HepG2 (cell line): ENCODE measurements around the gene GNG7. TPM values are rescaled to one million over a fixed set of nuclear protein-coding genes. Genes with fewer than 3 reads are reported as not detected.
A peak's percentile ranks its signal among the peaks of the same experiment; 100 is the strongest.

Experiments used
- ATF1 ChIP-seq: IDR thresholded peaks from 2 replicates; pipeline ENCODE4 v1.6.1; 2016; ENCODE audit warnings: mild to moderate bottlenecking, control low read depth
- ELF3 ChIP-seq: IDR thresholded peaks from 2 replicates; pipeline ENCODE4 v1.6.1; 2016; ENCODE audit warnings: missing genetic modification reagents, missing compliant biosample characterization
- KAT8 ChIP-seq: IDR thresholded peaks from 2 replicates; pipeline ENCODE4 v1.6.1; 2016; ENCODE audit warnings: missing genetic modification reagents, missing compliant biosample characterization
- NFE2L2 ChIP-seq: fragments of 150-350 bp; IDR thresholded peaks from 2 replicates; pipeline ENCODE4 v1.6.1; 2014; ENCODE audit warnings: low read length
- ZNF205 ChIP-seq: IDR thresholded peaks from 2 replicates; pipeline ENCODE4 v1.6.1; 2018; ENCODE audit warnings: missing biosample characterization, missing genetic modification reagents
- ZNF331 ChIP-seq: sonication (generic); formaldehyde crosslinking; IDR thresholded peaks from 2 replicates; pipeline ENCODE4 v1.4.0; 2020; ENCODE audit warnings: missing genetic modification reagents
- ZNF451 ChIP-seq: sonication (generic); formaldehyde crosslinking; IDR thresholded peaks from 2 replicates; pipeline ENCODE4 v1.5.0; 2020; ENCODE audit warnings: mild to moderate bottlenecking, missing genetic modification reagents
- ZNF589 ChIP-seq: sonication (generic); formaldehyde crosslinking; conservative IDR thresholded peaks from 2 replicates; pipeline ENCODE4 v1.8.0; 2022; ENCODE audit warnings: mild to moderate bottlenecking, moderate library complexity, missing genetic modification reagents
- ZNF703 ChIP-seq: sonication (generic); formaldehyde crosslinking; IDR thresholded peaks from 2 replicates; pipeline ENCODE4 v1.5.1; 2020; ENCODE audit warnings: missing genetic modification reagents, mild to moderate bottlenecking, moderate library complexity, borderline replicate concordance
- ZNF777 ChIP-seq: sonication (generic); formaldehyde crosslinking; IDR thresholded peaks from 2 replicates; pipeline ENCODE4 v1.4.0; 2020; ENCODE audit warnings: missing genetic modification reagents
- ZNF788 ChIP-seq: sonication (generic); formaldehyde crosslinking; IDR thresholded peaks from 2 replicates; pipeline ENCODE4 v1.5.0; 2020; ENCODE audit warnings: mild to moderate bottlenecking, missing genetic modification reagents, borderline replicate concordance
- polyA plus RNA-seq, 8 experiments: library from polyadenylated mRNA; depleted of rRNA in 3 of 8; stranded (reverse) in 7 of 8; unstranded in 1 of 8; fragments of >200 nt; fragmentation: Illumina TruSeq in 4 of 8; extraction: Trizol in 4 of 8; gene quantifications; 2 replicates each; pipeline versions ENCODE4 v1.2.1 to v1.2.3, GENCODE V29; 2011 to 2016; ENCODE audit warnings: low read depth in 4 of 8, missing spikeins in 1 of 8, mixed read lengths in 1 of 8; ENCODE audit not compliant: insufficient read depth in 1 of 8
- total RNA-seq, 5 experiments: library from RNA; depleted of rRNA; stranded (reverse); fragments of >200 nt; fragmentation: Illumina TruSeq; extraction: Trizol; gene quantifications; 2 replicates each; pipeline ENCODE4 v1.2.3, GENCODE V29; 2016; ENCODE audit warnings: low read depth in 1 of 5
- TF ChIP-seq, protein P1 (sequence below): sonication (generic); formaldehyde crosslinking; IDR thresholded peaks from 2 replicates; pipeline ENCODE4 v1.4.0; 2020; ENCODE audit warnings: missing genetic modification reagents
- TF ChIP-seq, protein P2 (sequence below): sonication (generic); formaldehyde crosslinking; IDR thresholded peaks from 2 replicates; pipeline ENCODE4 v1.5.0; 2020; ENCODE audit warnings: mild to moderate bottlenecking, missing genetic modification reagents
- TF ChIP-seq, protein P3 (sequence below): sonication (generic); formaldehyde crosslinking; IDR thresholded peaks from 2 replicates; pipeline ENCODE4 v1.4.0; 2020; ENCODE audit warnings: missing genetic modification reagents
- TF ChIP-seq, protein P4 (sequence below): sonication (generic); formaldehyde crosslinking; conservative IDR thresholded peaks from 2 replicates; pipeline ENCODE4 v1.8.0; 2022; ENCODE audit warnings: low read depth, missing genetic modification reagents
- TF ChIP-seq, protein P5 (sequence below): sonication (generic); formaldehyde crosslinking; IDR thresholded peaks from 2 replicates; pipeline ENCODE4 v1.4.0; 2020; ENCODE audit warnings: missing genetic modification reagents, borderline replicate concordance

Gene GNG7
- total and polyA plus RNA-seq, 2 of the 13 experiments (the other 11 are each of a cell fraction or from before 2014, with no cell fraction given): 1.4 to 3.3 TPM

DNA sequence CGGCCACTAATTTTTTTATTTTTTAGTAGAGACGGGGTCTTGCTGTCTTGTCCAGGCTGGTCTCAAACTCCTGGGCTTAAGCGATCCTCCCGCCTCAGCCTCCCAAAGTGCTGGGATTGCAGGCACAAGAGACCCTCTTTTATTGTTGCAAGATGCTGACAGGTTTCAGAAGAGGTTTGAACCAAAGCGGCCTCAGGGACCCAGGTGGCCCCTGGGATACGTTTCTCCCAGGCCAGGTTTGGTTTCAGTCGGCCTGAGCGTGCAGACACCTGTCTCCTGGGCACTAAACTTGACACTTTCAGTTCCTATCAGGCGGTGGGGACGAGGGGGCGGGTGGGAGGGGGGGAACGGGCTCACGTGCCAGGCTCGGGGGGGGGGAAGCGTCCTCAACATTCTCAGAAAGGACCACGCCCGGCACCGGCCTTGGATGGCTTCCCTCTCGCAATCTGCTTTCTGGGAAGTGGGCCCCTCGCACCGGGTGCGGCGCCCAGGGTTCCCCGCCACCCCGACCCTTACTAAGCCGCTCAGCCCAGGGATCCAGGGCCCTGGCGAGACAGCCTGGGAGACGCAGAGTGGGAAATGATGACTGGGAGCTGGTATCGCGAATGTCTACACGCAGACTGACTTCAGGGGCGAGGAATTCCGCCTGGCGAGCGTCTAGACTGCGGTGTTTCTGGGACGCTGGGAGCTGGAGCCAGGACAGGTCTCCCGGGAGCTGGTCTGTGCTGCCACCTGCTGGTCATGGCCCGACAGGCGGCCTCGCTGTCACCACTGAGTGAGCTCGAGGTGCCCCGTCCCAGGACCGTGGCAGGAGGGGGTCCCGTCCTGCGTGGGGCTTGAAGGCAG, 91.6 kb downstream of the GNG7 start (continued):
- TF ChIP-seq, protein P1, sequence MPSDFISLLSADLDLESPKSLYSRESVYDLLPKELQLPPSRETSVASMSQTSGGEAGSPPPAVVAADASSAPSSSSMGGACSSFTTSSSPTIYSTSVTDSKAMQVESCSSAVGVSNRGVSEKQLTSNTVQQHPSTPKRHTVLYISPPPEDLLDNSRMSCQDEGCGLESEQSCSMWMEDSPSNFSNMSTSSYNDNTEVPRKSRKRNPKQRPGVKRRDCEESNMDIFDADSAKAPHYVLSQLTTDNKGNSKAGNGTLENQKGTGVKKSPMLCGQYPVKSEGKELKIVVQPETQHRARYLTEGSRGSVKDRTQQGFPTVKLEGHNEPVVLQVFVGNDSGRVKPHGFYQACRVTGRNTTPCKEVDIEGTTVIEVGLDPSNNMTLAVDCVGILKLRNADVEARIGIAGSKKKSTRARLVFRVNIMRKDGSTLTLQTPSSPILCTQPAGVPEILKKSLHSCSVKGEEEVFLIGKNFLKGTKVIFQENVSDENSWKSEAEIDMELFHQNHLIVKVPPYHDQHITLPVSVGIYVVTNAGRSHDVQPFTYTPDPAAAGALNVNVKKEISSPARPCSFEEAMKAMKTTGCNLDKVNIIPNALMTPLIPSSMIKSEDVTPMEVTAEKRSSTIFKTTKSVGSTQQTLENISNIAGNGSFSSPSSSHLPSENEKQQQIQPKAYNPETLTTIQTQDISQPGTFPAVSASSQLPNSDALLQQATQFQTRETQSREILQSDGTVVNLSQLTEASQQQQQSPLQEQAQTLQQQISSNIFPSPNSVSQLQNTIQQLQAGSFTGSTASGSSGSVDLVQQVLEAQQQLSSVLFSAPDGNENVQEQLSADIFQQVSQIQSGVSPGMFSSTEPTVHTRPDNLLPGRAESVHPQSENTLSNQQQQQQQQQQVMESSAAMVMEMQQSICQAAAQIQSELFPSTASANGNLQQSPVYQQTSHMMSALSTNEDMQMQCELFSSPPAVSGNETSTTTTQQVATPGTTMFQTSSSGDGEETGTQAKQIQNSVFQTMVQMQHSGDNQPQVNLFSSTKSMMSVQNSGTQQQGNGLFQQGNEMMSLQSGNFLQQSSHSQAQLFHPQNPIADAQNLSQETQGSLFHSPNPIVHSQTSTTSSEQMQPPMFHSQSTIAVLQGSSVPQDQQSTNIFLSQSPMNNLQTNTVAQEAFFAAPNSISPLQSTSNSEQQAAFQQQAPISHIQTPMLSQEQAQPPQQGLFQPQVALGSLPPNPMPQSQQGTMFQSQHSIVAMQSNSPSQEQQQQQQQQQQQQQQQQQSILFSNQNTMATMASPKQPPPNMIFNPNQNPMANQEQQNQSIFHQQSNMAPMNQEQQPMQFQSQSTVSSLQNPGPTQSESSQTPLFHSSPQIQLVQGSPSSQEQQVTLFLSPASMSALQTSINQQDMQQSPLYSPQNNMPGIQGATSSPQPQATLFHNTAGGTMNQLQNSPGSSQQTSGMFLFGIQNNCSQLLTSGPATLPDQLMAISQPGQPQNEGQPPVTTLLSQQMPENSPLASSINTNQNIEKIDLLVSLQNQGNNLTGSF (CRISPR knock-in tag): no peak
- TF ChIP-seq NFE2L2: no peak
- peak; percentile 54; the same call in 1 of the 2 replicates for TF ChIP-seq KAT8 (CRISPR knock-in tag)
- TF ChIP-seq ZNF589: 0 out of 2 replicates have a peak, but pooled peaks have one; percentile 24
- TF ChIP-seq ZNF788: peak; percentile 80; the same call in 1 of the 2 replicates
- 0 out of 2 replicates have a peak, but pooled peaks have one; percentile 30 for TF ChIP-seq ZNF205
- no peak for TF ChIP-seq ATF1 (CRISPR knock-in tag)
- TF ChIP-seq ZNF451: no peak
- TF ChIP-seq ZNF777 (CRISPR knock-in tag): peak; percentile 15; the same call in 1 of the 2 replicates
- TF ChIP-seq, protein P2, sequence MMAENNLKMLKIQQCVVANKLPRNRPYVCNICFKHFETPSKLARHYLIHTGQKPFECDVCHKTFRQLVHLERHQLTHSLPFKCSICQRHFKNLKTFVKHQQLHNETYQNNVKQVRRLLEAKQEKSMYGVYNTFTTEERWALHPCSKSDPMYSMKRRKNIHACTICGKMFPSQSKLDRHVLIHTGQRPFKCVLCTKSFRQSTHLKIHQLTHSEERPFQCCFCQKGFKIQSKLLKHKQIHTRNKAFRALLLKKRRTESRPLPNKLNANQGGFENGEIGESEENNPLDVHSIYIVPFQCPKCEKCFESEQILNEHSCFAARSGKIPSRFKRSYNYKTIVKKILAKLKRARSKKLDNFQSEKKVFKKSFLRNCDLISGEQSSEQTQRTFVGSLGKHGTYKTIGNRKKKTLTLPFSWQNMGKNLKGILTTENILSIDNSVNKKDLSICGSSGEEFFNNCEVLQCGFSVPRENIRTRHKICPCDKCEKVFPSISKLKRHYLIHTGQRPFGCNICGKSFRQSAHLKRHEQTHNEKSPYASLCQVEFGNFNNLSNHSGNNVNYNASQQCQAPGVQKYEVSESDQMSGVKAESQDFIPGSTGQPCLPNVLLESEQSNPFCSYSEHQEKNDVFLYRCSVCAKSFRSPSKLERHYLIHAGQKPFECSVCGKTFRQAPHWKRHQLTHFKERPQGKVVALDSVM: peak; percentile 73
- no peak for TF ChIP-seq ZNF703
- TF ChIP-seq, protein P3, sequence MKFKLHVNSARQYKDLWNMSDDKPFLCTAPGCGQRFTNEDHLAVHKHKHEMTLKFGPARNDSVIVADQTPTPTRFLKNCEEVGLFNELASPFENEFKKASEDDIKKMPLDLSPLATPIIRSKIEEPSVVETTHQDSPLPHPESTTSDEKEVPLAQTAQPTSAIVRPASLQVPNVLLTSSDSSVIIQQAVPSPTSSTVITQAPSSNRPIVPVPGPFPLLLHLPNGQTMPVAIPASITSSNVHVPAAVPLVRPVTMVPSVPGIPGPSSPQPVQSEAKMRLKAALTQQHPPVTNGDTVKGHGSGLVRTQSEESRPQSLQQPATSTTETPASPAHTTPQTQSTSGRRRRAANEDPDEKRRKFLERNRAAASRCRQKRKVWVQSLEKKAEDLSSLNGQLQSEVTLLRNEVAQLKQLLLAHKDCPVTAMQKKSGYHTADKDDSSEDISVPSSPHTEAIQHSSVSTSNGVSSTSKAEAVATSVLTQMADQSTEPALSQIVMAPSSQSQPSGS: peak; percentile 78
- TF ChIP-seq, protein P4, sequence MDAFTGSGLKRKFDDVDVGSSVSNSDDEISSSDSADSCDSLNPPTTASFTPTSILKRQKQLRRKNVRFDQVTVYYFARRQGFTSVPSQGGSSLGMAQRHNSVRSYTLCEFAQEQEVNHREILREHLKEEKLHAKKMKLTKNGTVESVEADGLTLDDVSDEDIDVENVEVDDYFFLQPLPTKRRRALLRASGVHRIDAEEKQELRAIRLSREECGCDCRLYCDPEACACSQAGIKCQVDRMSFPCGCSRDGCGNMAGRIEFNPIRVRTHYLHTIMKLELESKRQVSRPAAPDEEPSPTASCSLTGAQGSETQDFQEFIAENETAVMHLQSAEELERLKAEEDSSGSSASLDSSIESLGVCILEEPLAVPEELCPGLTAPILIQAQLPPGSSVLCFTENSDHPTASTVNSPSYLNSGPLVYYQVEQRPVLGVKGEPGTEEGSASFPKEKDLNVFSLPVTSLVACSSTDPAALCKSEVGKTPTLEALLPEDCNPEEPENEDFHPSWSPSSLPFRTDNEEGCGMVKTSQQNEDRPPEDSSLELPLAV (CRISPR knock-in tag): no peak
- TF ChIP-seq ZNF331 (CRISPR knock-in tag): peak; percentile 71; the same call in 1 of the 2 replicates
- TF ChIP-seq ELF3 (CRISPR knock-in tag): peak; percentile 58; the same call in 1 of the 2 replicates
- TF ChIP-seq, protein P5, sequence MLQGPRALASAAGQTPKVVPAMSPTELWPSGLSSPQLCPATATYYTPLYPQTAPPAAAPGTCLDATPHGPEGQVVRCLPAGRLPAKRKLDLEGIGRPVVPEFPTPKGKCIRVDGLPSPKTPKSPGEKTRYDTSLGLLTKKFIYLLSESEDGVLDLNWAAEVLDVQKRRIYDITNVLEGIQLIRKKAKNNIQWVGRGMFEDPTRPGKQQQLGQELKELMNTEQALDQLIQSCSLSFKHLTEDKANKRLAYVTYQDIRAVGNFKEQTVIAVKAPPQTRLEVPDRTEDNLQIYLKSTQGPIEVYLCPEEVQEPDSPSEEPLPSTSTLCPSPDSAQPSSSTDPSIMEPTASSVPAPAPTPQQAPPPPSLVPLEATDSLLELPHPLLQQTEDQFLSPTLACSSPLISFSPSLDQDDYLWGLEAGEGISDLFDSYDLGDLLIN (CRISPR knock-in tag): no peak
